Measurements from ENCODE around the gene SLC2A13.

- TF ChIP-seq POLR2A (IDR thresholded peaks at IDR 0.05) (no peak), CTCF (IDR thresholded peaks at IDR 0.05) (no peak), EP300 (IDR thresholded peaks at IDR 0.05) (no peak)
Observed at GRCh38 chr12:39993268-39993667, 112.6 kb downstream of the SLC2A13 start.

Data from tibial nerve (tissue), 4 donors.